AG04450 (cell line): ENCODE data around the gene MAP3K7. TPM values are rescaled to one million over a fixed set of nuclear protein-coding genes. Genes with fewer than 3 reads are reported as not detected.

ENCODE experiments used
- CTCF ChIA-PET: fragments of 300-600, 350-600 bp; formaldehyde crosslinking; extraction: SDS; loops from one replicate; lab custom pipeline; 2022; ENCODE audit warnings: antibody characterized with exemption, inconsistent platforms; lab: Charles Lee
- POLR2A ChIA-PET: fragments of 350-600 bp; formaldehyde crosslinking; extraction: SDS; loops from one replicate; lab custom pipeline; 2021; ENCODE audit warnings: antibody characterized with exemption, inconsistent platforms; lab: Yijun Ruan, JAX
- DNase-seq: peaks from one replicate; pipeline ENCODE4 v3.0.0-alpha.2; 2011; ENCODE audit warnings: low read depth, low spot score
- H3K27ac ChIP-seq: one replicate; pipeline ENCODE4 v1.5.1; 2012; ENCODE audit warnings: low read depth, low read length, control low read depth
- H3K27me3 ChIP-seq: one replicate; pipeline ENCODE4 v1.6.0; 2012; ENCODE audit warnings: low read length; ENCODE audit not compliant: control insufficient read depth, insufficient read depth
- H3K4me3 ChIP-seq: 2 replicates; pipeline ENCODE4 v1.5.1; 2011; ENCODE audit warnings: mild to moderate bottlenecking, low read depth, low read length, control low read depth
- H3K9me3 ChIP-seq: 2 replicates; pipeline ENCODE4 v1.5.1; 2012; ENCODE audit warnings: low read length; ENCODE audit not compliant: control insufficient read depth, insufficient read depth
- polyA plus RNA-seq: library from polyadenylated mRNA; depleted of rRNA; stranded (reverse); fragments of >200 nt; gene quantifications from 2 replicates; pipeline ENCODE4 v1.2.3, GENCODE V29; 2011
- TF ChIP-seq, protein P1 (sequence below): IDR thresholded peaks from 2 replicates; pipeline ENCODE4 v1.5.1; 2011; ENCODE audit warnings: low read depth, low read length, control low read depth, inconsistent platforms

MAP3K7 gene
- polyA plus RNA-seq, 1 experiment = 52.4 TPM

- DNase-seq = no peak
- ChIA-PET CTCF (no interaction called here), POLR2A (no interaction called here)
- TF ChIP-seq, protein P1, sequence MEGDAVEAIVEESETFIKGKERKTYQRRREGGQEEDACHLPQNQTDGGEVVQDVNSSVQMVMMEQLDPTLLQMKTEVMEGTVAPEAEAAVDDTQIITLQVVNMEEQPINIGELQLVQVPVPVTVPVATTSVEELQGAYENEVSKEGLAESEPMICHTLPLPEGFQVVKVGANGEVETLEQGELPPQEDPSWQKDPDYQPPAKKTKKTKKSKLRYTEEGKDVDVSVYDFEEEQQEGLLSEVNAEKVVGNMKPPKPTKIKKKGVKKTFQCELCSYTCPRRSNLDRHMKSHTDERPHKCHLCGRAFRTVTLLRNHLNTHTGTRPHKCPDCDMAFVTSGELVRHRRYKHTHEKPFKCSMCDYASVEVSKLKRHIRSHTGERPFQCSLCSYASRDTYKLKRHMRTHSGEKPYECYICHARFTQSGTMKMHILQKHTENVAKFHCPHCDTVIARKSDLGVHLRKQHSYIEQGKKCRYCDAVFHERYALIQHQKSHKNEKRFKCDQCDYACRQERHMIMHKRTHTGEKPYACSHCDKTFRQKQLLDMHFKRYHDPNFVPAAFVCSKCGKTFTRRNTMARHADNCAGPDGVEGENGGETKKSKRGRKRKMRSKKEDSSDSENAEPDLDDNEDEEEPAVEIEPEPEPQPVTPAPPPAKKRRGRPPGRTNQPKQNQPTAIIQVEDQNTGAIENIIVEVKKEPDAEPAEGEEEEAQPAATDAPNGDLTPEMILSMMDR = no peak
- H3K9me3 ChIP-seq = no peaks in the 10 kb centered on the region
- no peak overlapping the region for H3K4me3 ChIP-seq
- no peak overlapping the region for H3K27ac ChIP-seq
- H3K27me3 ChIP-seq = no peaks in the 10 kb centered on the region
These were observed 83.9 kb downstream of the MAP3K7 start for GRCh38 chr6:90502866-90503407.

DNA sequence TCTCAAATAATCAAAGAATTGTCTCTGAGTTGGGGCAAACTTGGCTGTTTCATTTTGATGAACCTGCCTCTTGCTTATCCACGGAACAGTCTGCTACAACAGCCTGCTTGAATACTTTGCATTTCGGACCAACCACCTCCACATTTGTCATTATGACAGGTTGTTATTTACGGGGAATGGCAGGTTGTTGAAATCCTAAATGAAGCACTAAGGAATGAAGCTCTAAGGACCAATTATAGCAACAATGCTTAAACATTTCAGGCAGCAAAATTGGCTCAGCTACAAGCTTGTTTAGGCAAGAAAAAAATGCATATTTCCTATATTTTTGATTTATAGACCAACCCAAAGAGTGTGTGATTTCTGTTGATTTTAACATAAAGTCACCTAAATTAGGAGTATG lies 84.5 kb downstream of the MAP3K7 start:
- POLR2A ChIA-PET = no interaction called here
- no peak for DNase-seq
- Histone ChIP-seq H3K4me3 (no peak overlapping the region), H3K9me3 (no peaks in the 10 kb centered on the region), H3K27ac (no peak overlapping the region), H3K27me3 (no peaks in the 10 kb centered on the region)
- TF ChIP-seq, protein P1 = no peak
- CTCF ChIA-PET = no interaction called here

- H3K27ac ChIP-seq = no peak overlapping the region
- DNase-seq = no peak
- H3K9me3 ChIP-seq = no peaks in the 10 kb centered on the region
- ChIA-PET CTCF (interaction anchor here (2.1 kb wide), 1 partner anchor 560 kb away, joined by 7 read pairs; no protein-coding TSS in a partner anchor), POLR2A (no interaction called here)
- no peak overlapping the region for H3K4me3 ChIP-seq
- TF ChIP-seq, protein P1 = no peak
- no peaks in the 10 kb centered on the region for H3K27me3 ChIP-seq
These were observed 86.4 kb downstream of the MAP3K7 start for GRCh38 chr6:90500458-90500857.

- no peak for DNase-seq
These were observed 89.5 kb downstream of the MAP3K7 start for GRCh38 chr6:90497411-90497810.

DNA sequence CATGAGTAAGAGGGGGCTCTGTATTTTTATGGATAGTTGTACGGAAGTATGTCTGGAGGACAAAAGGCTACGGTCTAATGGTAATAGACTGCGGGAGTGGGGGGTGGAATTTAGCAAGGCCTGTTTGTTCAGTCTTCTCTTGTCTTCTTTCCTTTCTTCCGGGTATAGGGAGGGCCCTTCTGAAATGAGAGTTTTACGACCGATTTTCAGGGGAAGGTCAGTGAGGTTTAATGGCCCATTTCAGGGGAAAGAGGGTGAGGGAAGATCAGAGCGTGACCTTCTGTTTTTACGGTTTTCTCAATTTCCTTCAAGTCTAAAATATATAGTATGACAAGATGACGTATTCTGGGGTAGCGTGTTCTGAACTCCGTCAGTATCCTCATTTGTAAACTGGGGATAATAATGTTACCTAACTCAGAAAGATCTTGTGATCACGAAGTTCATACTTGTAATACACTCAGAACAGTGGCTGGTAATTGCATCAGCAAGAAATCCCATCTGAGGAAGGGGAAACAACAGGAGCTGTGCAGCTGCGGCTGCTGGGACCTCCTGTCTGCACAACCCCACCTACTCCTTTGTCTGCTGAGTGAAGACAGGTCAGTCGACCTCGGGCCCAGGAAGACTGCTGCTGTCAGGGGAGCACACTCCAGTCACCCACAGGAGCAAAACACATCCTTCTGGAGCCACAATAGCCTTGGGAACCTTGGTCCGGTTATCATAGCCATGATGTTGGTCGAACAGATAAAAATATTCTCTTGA lies 90.4 kb downstream of the MAP3K7 start:
- H3K27ac ChIP-seq = no peak overlapping the region
- no peak for DNase-seq
- TF ChIP-seq, protein P1 = no peak
- H3K9me3 ChIP-seq = no peaks in the 10 kb centered on the region
- POLR2A ChIA-PET = no interaction called here
- CTCF ChIA-PET = interaction anchor here (1.0 kb wide), 1 partner anchor 556 kb away, joined by 3 read pairs; no protein-coding TSS in a partner anchor
- no peak overlapping the region for H3K4me3 ChIP-seq
- peaks cover 2% of the 10 kb centered on the region for H3K27me3 ChIP-seq

More at GRCh38 chr6:90497411-90497810, 89.5 kb downstream of the MAP3K7 start:
- no peaks in the 10 kb centered on the region for H3K9me3 ChIP-seq
- TF ChIP-seq, protein P1 = no peak
- H3K27ac ChIP-seq = no peak overlapping the region
- peaks cover 2% of the 10 kb centered on the region for H3K27me3 ChIP-seq
- CTCF ChIA-PET = no interaction called here
- no peak overlapping the region for H3K4me3 ChIP-seq
- POLR2A ChIA-PET = no interaction called here
